GM18868 (cell line): Measurements from ENCODE around the gene WSCD2.
"Not testable (repeated sequence)": the region's sequence is repeated elsewhere in the genome, so short reads cannot be mapped to it uniquely, and the experiment has no call there.

Experiments used
- ATAC-seq: cut with Tn5 transposase; IDR thresholded peaks from one replicate; pipeline ENCODE4 v1.9.1; 2021; ENCODE audit warnings: mild to moderate bottlenecking, moderate library complexity; ENCODE audit not compliant: unreplicated experiment

WSCD2 gene

DNA sequence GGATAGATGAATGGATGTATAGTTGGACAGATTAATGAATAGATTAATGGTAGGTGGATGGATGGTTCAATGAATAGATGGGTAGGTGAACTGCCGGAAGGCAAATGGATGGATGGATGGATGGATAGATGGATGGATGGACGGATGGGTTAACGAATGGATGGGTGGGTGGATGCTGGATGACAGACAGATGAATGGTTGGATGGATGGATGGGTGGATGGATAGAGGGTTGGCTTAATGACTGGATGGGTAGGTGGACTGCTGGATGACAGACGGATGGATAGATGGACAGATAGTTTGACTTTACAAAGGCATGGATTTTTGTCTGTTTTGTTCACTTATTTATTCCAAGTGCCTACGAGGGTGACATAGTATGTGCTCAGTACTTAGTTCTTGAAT lies 64.4 kb downstream of the WSCD2 start:
- no peak for ATAC-seq

GRCh38 chr12:108193917-108194316 lies 64.8 kb downstream of the WSCD2 start:
- ATAC-seq: no peak

GRCh38 chr12:108194585-108194984 lies 65.5 kb downstream of the WSCD2 start:
- ATAC-seq: no peak

DNA sequence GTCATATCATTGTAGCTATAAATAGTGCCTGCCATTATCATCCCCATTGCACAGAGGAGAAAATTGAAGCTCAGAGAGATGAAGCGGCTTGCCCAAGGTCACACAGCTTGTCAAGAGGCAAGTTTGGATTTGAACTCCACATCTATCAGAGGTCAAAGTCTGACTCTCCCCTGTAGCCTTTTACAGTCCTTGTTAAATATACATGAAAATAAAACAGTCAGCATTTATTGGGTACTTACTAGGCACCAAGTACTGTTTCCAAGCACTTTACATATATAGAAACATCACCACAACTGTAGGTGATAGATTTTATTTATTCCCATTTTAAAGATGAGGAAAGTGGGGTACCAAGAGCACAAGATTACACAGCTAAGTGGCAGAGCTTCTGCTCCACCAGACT lies 67.2 kb downstream of the WSCD2 start:
- ATAC-seq: no peak

- no peak for ATAC-seq
These were observed 67.8 kb downstream of the WSCD2 start for GRCh38 chr12:108196921-108197320.

DNA sequence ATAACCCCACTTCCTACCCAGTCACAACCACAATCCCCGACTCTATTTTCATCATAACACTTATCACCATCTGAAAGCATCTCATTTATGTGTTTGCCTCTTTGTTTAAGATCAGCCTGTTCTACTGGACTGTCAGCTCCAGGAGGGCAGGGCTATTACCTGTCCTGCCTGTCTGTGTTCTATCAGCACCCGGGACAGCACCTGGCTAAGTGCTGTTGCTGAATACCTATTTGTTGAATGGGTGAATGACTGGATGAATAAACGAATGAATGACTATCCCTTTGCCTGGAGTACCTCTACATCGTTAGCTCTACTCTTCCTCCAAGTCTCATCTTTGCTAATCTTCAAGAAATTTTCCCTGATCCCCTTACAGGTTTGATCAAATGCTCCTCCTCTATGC lies 69.0 kb downstream of the WSCD2 start:
- no peak for ATAC-seq

GRCh38 chr12:108199106-108199505 lies 70.0 kb downstream of the WSCD2 start:
- no peak for ATAC-seq

GRCh38 chr12:108201808-108202207 lies 72.7 kb downstream of the WSCD2 start:
- ATAC-seq: no peak

- ATAC-seq: no peak
These were observed 75.3 kb downstream of the WSCD2 start for GRCh38 chr12:108204117-108204987.

DNA sequence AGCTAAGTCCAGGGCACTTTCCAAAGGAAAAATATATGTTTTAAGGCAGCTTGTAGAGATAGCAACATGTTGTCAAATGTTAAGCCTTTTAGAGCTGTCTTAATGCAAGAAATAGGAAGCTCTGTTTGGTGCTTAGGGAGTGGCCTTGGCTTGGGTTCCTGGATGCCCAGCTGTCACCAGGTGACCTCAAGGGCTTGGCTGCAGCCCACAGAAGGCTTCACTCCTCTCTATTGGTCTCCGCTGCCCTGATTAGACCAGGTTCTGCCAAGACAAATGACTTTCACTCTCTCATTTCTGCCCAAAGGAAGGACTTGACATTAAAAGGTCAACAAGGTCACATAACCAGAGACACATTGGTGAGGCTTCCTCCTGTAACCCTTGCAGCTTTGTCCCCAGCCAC lies 76.8 kb downstream of the WSCD2 start:
- ATAC-seq: no peak

DNA sequence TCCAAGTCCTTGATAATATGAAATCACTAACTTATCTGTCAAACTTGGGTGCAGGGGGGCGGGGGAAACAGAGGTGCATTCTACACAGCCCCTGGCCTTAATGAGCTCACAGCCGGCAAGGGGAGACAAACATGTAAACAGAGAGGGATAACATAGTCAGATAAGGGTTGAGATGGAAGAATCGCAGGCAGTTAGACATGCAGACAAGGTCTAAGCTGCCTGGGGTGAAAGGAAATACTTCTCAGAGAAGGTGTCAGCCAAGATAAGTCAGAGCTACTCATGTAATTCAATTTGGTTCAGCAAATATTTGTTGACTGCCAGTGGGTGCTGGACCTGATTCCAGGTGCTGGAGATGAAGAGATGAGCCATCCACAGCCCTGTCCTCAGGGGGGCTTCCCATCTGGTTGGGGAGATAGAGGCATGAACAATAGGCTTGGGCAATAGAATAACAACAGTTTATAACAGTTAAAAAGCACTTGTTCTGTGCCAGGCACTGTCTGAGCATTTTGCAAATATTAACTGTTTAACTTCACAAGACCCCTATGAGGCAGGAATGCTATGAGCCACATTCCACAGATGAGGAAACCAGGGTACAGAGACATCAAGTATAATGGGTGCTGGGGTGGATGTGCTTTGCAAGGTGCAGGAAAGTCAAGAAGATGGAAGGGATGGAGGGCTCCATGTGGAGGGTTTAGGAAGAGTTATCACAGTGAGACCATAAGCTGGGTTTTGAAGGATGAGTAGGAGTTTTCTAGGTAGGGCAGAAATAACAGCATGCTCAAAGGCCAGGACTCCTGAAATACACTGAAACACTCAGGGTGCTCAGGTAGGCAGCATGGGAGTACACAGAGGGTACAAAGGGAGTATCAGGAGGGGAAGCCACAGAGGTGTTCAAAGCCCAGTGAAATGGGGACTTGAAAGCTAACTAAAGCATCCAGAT lies 79.0 kb downstream of the WSCD2 start:
- ATAC-seq: no peak

DNA sequence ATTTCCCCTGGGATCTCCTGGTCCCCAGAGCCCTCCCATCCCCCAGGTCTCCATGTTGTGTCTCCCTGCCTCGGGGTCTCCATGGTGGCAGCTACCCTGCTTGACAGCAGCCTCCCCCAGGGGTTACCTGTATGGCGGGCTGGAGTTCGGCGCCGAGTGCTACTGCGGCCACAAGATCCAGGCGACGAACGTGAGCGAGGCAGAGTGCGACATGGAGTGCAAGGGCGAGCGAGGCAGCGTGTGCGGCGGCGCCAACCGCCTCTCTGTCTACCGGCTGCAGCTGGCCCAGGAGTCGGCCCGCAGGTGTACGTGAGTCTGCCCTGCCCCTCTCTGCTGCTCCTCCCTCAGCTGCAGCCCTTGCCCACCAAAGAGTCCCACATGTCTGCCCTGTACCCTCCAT lies 80.9 kb downstream of the WSCD2 start:
- no peak for ATAC-seq

GRCh38 chr12:108211157-108211556 lies 82.1 kb downstream of the WSCD2 start:
- no peak for ATAC-seq

GRCh38 chr12:108213871-108214445 lies 84.9 kb downstream of the WSCD2 start:
- no peak for ATAC-seq

DNA sequence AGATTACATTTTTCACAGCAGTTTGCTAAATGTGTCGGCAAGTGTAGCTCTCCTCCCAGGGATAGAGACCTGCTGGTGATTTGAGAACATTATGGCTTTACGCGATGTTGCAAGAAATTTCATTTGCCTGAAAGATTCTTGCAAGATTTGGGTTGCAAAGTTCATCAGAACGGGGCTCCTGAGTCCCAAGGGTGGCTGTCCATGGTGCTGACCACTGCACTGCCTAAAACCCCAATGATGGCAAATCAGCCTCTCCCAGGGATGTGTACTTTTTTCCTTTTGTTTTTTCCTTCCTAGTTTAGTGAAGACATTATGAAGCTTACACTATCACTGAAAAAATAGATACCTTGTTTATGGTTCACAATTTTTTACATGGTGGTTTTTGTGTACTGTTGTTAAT lies 85.4 kb downstream of the WSCD2 start:
- no peak for ATAC-seq

DNA sequence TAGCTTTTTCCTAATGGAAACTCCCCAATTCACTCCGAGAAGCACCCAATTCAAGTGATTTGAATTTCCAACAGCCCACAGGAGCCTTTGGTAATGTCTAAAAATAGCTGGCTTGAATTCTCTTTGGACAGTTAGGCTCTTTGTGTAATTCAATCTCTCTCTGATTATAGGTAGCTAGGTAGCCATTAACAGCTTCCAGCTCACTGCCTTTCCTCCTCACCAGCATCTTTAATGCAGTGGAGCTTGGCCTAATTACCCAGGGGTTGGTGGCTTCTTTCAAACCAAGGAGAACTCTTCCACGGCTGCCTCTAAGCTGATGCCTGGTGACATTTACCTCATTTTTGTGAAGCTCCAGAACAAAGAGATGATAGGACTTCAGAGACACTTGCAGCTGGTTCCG lies 86.4 kb downstream of the WSCD2 start:
- no peak for ATAC-seq

- no peak for ATAC-seq
These were observed 89.8 kb downstream of the WSCD2 start for GRCh38 chr12:108218921-108219320.

- not testable (repeated sequence) for ATAC-seq
These were observed 96.0 kb downstream of the WSCD2 start for GRCh38 chr12:108225101-108225500.

- ATAC-seq: no peak
These were observed 97.8 kb downstream of the WSCD2 start for GRCh38 chr12:108226866-108227265.

- no peak for ATAC-seq
These were observed 99.7 kb downstream of the WSCD2 start for GRCh38 chr12:108228746-108229145.

DNA sequence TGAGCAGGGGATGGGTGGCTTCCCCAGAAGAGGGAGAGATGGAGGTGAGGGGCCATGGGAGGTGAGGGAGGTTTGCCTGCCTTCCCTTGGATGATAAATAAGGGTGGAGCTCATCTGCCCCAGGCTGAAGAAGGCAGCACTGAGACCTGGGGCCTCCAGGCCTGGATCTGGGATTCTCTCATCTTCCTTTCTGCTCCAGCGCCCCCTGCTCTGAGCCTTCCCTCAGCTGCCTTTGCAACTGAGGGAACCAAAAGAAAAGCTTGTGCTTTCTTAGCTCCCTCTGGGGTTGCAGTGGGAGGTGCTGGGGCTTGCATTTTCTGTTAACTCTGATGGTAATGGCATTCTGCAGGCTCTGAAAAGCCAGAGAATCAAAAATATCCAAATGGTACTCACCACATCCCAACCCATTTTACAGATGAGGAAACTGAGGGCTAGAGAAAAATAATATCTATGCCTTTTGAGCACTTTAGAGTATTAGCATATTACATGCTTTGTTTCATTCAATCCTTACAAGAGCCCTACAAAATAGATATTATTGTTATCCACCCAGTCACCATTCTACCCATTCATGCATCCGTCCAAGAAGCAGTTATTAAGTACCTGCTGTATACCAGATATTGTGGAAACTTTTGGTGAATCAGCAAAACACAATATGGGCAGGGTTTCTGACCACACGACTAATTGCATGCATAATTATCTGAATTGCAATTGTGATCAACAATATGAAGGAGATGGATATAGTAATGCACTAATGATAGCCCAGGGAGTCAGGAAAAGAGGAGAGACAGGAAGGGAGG lies 102.2 kb downstream of the WSCD2 start:
- ATAC-seq: no peak
